ENCODE measurements around the gene OR2S2. TPM values are rescaled to one million over a fixed set of nuclear protein-coding genes. Genes with fewer than 3 reads are reported as not detected.
"Not testable (repeated sequence)": the region's sequence is repeated elsewhere in the genome, so short reads cannot be mapped to it uniquely, and the experiment has no call there.

The OR2S2 gene
- total and polyA plus RNA-seq, 7 donors: not detected

GRCh38 chr9:35935755-35936509, 22.0 kb downstream of the OR2S2 start:
- peaks cover 0 to 13% (median 3%) of the 10 kb centered on the region in 4 donors for H3K4me1 ChIP-seq
- H3K27ac ChIP-seq: peak overlapping the region in 1 of 4 donors; percentile 55
- H3K9me3 ChIP-seq: no peaks in the 10 kb centered on the region
- 40 to 64% methylated on average over 7 of the region's 7 CpGs for WGBS, 2 donors
- H3K27me3 ChIP-seq: no peaks in the 10 kb centered on the region
- no peak overlapping the region for H3K4me3 ChIP-seq
- intact Hi-C loops (cut with DNase I): no loop called here
- TF ChIP-seq CTCF (IDR thresholded peaks at IDR 0.05) (no peak), POLR2A (IDR thresholded peaks at IDR 0.05) (no peak), EP300 (IDR thresholded peaks at IDR 0.05) (no peak), POLR2AphosphoS5 (IDR thresholded peaks at IDR 0.05) (no peak)
- H3K36me3 ChIP-seq: no peaks in the 10 kb centered on the region
- no peak for DNase-seq

GRCh38 chr9:35935261-35935660, 22.7 kb downstream of the OR2S2 start:
- WGBS, 2 donors: 97 to 98% methylated on average over 4 of the region's 4 CpGs
- Histone ChIP-seq H3K4me1 (peaks cover 0 to 13% (median 3%) of the 10 kb centered on the region in 4 donors), H3K9me3 (no peaks in the 10 kb centered on the region), H3K4me3 (no peak overlapping the region), H3K27me3 (no peaks in the 10 kb centered on the region), H3K27ac (no peak overlapping the region), H3K36me3 (no peaks in the 10 kb centered on the region)
- DNase-seq: no peak
- intact Hi-C loops (cut with DNase I): no loop called here
- TF ChIP-seq POLR2A (IDR thresholded peaks at IDR 0.05) (no peak), EP300 (IDR thresholded peaks at IDR 0.05) (no peak), POLR2AphosphoS5 (IDR thresholded peaks at IDR 0.05) (no peak), CTCF (IDR thresholded peaks at IDR 0.05) (no peak)

DNA sequence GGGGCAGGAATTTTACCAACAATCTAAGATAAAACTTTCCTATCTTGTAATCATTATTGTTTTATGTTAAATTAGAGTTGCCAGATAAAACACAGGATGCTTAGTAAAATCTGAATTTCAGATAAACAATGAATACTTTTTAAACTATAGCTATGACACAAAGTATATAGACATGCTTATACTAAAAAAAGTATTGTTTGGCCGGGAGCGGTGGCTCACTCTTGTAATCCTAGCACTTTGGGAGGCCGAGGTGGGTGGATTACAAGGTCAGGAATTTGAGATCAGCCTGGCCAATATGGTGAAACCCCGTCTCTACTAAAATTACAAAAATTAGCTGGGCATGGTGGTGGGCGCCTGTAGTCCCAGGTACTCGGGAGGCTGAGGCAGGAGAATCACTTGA, 23.9 kb downstream of the OR2S2 start:
- H3K27ac ChIP-seq; H3K27me3 ChIP-seq; intact Hi-C loops (cut with DNase I); H3K36me3 ChIP-seq; H3K9me3 ChIP-seq; H3K4me3 ChIP-seq; DNase-seq: not testable (repeated sequence)
- WGBS, 2 donors: 94 to 96% methylated on average over 6 of the region's 6 CpGs
- peaks cover 0 to 13% (median 3%) of the 10 kb centered on the region in 4 donors for H3K4me1 ChIP-seq

- DNase-seq: no peak
- intact Hi-C loops (cut with DNase I): no loop called here
- Histone ChIP-seq H3K9me3 (no peaks in the 10 kb centered on the region), H3K27ac (no peak overlapping the region), H3K4me1 (peaks cover 0 to 13% (median 3%) of the 10 kb centered on the region in 4 donors), H3K27me3 (no peaks in the 10 kb centered on the region), H3K36me3 (no peaks in the 10 kb centered on the region), H3K4me3 (no peak overlapping the region)
- TF ChIP-seq POLR2AphosphoS5 (IDR thresholded peaks at IDR 0.05): no peak
- no peak for TF ChIP-seq CTCF (IDR thresholded peaks at IDR 0.05)
- TF ChIP-seq POLR2A (IDR thresholded peaks at IDR 0.05): no peak
- no peak for TF ChIP-seq EP300 (IDR thresholded peaks at IDR 0.05)
- WGBS, 2 donors: 88 to 89% methylated on average over 4 of the region's 4 CpGs
Observed at GRCh38 chr9:35933550-35934067, 24.3 kb downstream of the OR2S2 start.

- H3K36me3 ChIP-seq: no peaks in the 10 kb centered on the region
- WGBS, 2 donors: 77 to 91% methylated on average over 3 of the region's 3 CpGs
- no peak for DNase-seq
- H3K4me1 ChIP-seq: peaks cover 0 to 13% (median 3%) of the 10 kb centered on the region in 4 donors
- H3K27ac ChIP-seq: no peak overlapping the region
- H3K9me3 ChIP-seq: no peaks in the 10 kb centered on the region
- intact Hi-C loops (cut with DNase I): no loop called here
- TF ChIP-seq POLR2A (IDR thresholded peaks at IDR 0.05) (no peak), EP300 (IDR thresholded peaks at IDR 0.05) (no peak), POLR2AphosphoS5 (IDR thresholded peaks at IDR 0.05) (no peak), CTCF (IDR thresholded peaks at IDR 0.05) (no peak)
- H3K27me3 ChIP-seq: no peaks in the 10 kb centered on the region
- H3K4me3 ChIP-seq: no peak overlapping the region
Observed at GRCh38 chr9:35932735-35933134, 25.2 kb downstream of the OR2S2 start.
